Measurements from ENCODE around the gene LATS1. TPM values are rescaled to one million over a fixed set of nuclear protein-coding genes. Genes with fewer than 3 reads are reported as not detected.
"Not testable (repeated sequence)": the region's sequence is repeated elsewhere in the genome, so short reads cannot be mapped to it uniquely, and the experiment has no call there.

Gene LATS1
- polyA plus RNA-seq, 4 donors: 4.1 to 23.0 (median 7.3) TPM

DNA sequence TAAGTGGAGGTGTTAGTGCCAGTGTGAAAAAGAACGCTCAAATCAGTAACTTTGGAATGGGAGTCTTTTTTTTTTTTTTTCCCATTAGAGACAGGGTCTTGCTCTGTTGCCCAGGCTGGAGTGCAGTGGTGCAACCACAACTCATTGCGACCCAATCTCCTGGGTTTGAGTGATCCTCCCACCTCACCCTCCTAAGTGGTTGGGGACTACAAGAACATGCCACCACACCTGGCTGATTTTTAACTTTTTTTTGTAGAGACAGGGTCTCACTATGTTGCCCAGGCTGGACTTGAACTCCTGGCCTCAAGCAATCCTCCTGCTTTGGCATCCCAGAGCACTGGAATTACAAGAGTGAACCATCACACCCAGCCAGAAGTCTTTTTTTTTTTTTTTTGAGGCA, 19.7 kb downstream of the LATS1 start:
- DNase-seq: no peak
- no peaks in the 10 kb centered on the region for H3K27me3 ChIP-seq (ENCODE audit: control insufficient read depth in 3 of 3, insufficient read depth in 3 of 3, low read length in 3 of 3)
- 93 to 100% (median 96%) methylated on average over 2 of the region's 2 CpGs for WGBS, 3 donors
- no peaks in the 10 kb centered on the region for H3K4me1 ChIP-seq (ENCODE audit: control insufficient read depth in 3 of 3, insufficient read depth in 2 of 3, low read depth in 1 of 3, low read length in 2 of 3)
- H3K9me3 ChIP-seq (ENCODE audit: control insufficient read depth in 2 of 2, insufficient read depth in 1 of 2, low read depth in 1 of 2, low read length in 1 of 2): no peaks in the 10 kb centered on the region
- H3K4me3 ChIP-seq (ENCODE audit: low read depth in 1 of 3, low read length in 3 of 3): no peak overlapping the region
- H3K36me3 ChIP-seq (ENCODE audit: control insufficient read depth in 3 of 3, insufficient read depth in 2 of 3, low read depth in 1 of 3, low read length in 3 of 3): peaks cover 0 to 39% (median 2%) of the 10 kb centered on the region in 3 donors
- H3K27ac ChIP-seq (ENCODE audit: low read depth in 1 of 3, low read length in 2 of 3): no peak overlapping the region
- FAIRE-seq: no peak

- no peak overlapping the region for H3K27ac ChIP-seq (ENCODE audit: low read depth in 1 of 3, low read length in 2 of 3)
- no peaks in the 10 kb centered on the region for H3K4me1 ChIP-seq (ENCODE audit: control insufficient read depth in 3 of 3, insufficient read depth in 2 of 3, low read depth in 1 of 3, low read length in 2 of 3)
- H3K27me3 ChIP-seq (ENCODE audit: control insufficient read depth in 3 of 3, insufficient read depth in 3 of 3, low read length in 3 of 3): no peaks in the 10 kb centered on the region
- peaks cover 0 to 44% (median 2%) of the 10 kb centered on the region in 3 donors for H3K36me3 ChIP-seq (ENCODE audit: control insufficient read depth in 3 of 3, insufficient read depth in 2 of 3, low read depth in 1 of 3, low read length in 3 of 3)
- no peak overlapping the region for H3K4me3 ChIP-seq (ENCODE audit: low read depth in 1 of 3, low read length in 3 of 3)
- no peaks in the 10 kb centered on the region for H3K9me3 ChIP-seq (ENCODE audit: control insufficient read depth in 2 of 2, insufficient read depth in 1 of 2, low read depth in 1 of 2, low read length in 1 of 2)
- DNase-seq (no peak), FAIRE-seq (no peak)
- WGBS, 3 donors: 45 to 61% (median 58%) methylated on average over 1 of the region's 1 CpG
Observed at GRCh38 chr6:149696901-149697300, 21.0 kb downstream of the LATS1 start.

DNA sequence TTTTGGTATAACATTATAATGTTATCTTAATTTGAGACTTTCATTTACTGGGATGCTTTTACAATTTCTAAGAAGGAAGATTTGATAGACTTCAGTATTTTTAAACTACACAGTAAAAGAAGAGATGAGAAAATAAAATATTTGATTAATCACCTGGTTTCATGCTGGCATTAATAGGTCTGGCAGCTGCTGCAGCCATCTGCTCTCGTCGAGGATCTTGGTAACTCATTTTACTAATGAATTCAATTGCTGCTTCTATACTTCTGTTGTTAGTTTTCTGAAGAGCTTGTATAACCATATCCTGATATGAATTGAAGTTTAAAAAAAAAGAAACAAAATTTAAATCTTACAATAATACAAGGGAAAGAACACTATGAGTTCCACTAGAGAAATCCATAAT, 23.0 kb downstream of the LATS1 start:
- Histone ChIP-seq H3K36me3 (ENCODE audit: control insufficient read depth in 3 of 3, insufficient read depth in 2 of 3, low read depth in 1 of 3, low read length in 3 of 3) (peaks cover 0 to 46% (median 4%) of the 10 kb centered on the region in 3 donors), H3K9me3 (ENCODE audit: control insufficient read depth in 2 of 2, insufficient read depth in 1 of 2, low read depth in 1 of 2, low read length in 1 of 2) (no peaks in the 10 kb centered on the region), H3K4me1 (ENCODE audit: control insufficient read depth in 3 of 3, insufficient read depth in 2 of 3, low read depth in 1 of 3, low read length in 2 of 3) (no peaks in the 10 kb centered on the region), H3K27me3 (ENCODE audit: control insufficient read depth in 3 of 3, insufficient read depth in 3 of 3, low read length in 3 of 3) (no peaks in the 10 kb centered on the region), H3K4me3 (ENCODE audit: low read depth in 1 of 3, low read length in 3 of 3) (no peak overlapping the region), H3K27ac (ENCODE audit: low read depth in 1 of 3, low read length in 2 of 3) (no peak overlapping the region)
- 83 to 95% (median 88%) methylated on average over 2 of the region's 2 CpGs for WGBS, 3 donors
- FAIRE-seq (no peak), DNase-seq (no peak)

DNA sequence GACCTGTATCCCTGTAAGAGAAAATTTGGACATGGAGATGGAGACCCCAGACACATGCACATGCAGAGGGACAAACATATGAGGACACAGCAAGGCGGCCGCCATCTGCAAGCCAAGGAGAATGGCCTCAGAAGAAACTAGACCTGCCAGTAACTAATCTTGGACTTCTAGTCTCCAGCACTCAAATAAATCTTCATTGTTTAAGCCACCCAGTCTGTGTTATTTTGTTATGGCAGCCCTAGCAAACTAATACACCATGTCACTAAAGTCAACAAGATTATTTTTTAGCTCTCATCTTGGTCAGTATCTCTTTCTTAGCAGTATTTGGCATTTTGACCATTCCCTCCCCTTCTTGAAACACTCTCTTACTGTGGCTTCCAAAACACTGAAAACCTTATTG, 26.7 kb downstream of the LATS1 start:
- FAIRE-seq (no peak), DNase-seq (no peak)
- WGBS, 3 donors: 98 to 100% (median 100%) methylated on average over 2 of the region's 2 CpGs
- H3K4me3 ChIP-seq (ENCODE audit: low read depth in 1 of 3, low read length in 3 of 3): no peak overlapping the region
- no peaks in the 10 kb centered on the region for H3K27me3 ChIP-seq (ENCODE audit: control insufficient read depth in 3 of 3, insufficient read depth in 3 of 3, low read length in 3 of 3)
- H3K4me1 ChIP-seq (ENCODE audit: control insufficient read depth in 3 of 3, insufficient read depth in 2 of 3, low read depth in 1 of 3, low read length in 2 of 3): no peaks in the 10 kb centered on the region
- no peak overlapping the region for H3K27ac ChIP-seq (ENCODE audit: low read depth in 1 of 3, low read length in 2 of 3)
- peaks cover 0 to 47% (median 10%) of the 10 kb centered on the region in 3 donors for H3K36me3 ChIP-seq (ENCODE audit: control insufficient read depth in 3 of 3, insufficient read depth in 2 of 3, low read depth in 1 of 3, low read length in 3 of 3)
- H3K9me3 ChIP-seq (ENCODE audit: control insufficient read depth in 2 of 2, insufficient read depth in 1 of 2, low read depth in 1 of 2, low read length in 1 of 2): no peaks in the 10 kb centered on the region

GRCh38 chr6:149686230-149686629, 31.7 kb downstream of the LATS1 start:
- FAIRE-seq (no peak), DNase-seq (no peak)
- H3K4me3 ChIP-seq (ENCODE audit: low read depth in 1 of 3, low read length in 3 of 3): no peak overlapping the region
- no peaks in the 10 kb centered on the region for H3K27me3 ChIP-seq (ENCODE audit: control insufficient read depth in 3 of 3, insufficient read depth in 3 of 3, low read length in 3 of 3)
- no peak overlapping the region for H3K27ac ChIP-seq (ENCODE audit: low read depth in 1 of 3, low read length in 2 of 3)
- peaks cover 7 to 46% (median 20%) of the 10 kb centered on the region in 3 donors for H3K36me3 ChIP-seq (ENCODE audit: control insufficient read depth in 3 of 3, insufficient read depth in 2 of 3, low read depth in 1 of 3, low read length in 3 of 3)
- H3K4me1 ChIP-seq (ENCODE audit: control insufficient read depth in 3 of 3, insufficient read depth in 2 of 3, low read depth in 1 of 3, low read length in 2 of 3): no peaks in the 10 kb centered on the region
- no peaks in the 10 kb centered on the region for H3K9me3 ChIP-seq (ENCODE audit: control insufficient read depth in 2 of 2, insufficient read depth in 1 of 2, low read depth in 1 of 2, low read length in 1 of 2)
- 85 to 89% (median 85%) methylated on average over 7 of the region's 7 CpGs for WGBS, 3 donors

DNA sequence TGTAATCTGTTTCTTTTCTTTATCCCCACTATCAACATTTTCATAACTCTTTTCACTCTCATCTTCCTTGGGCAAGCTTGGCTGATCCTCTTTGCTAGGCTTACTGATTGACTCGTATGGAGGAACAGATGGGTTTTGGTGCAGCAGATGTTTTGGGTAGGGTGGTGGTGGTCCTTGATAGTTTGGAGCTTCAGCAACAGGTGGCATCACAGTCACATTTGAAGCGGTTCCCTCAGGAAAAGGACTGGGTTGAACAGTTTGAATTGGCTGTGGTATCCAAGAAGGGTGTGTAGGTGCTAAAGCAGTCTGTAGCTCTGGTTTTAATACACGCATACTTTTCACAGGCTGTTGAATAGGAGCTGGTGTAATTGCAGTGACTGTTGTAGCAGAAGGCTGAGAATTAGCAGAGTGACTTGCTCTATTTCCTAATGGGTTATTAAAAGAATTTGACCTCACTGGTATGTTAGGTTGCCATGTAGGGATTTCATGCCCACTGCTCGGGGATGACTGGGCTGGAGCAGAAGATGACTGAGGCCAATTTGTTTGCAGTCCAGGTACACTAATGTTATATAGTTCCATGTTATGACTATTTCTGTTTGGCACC, 34.5 kb downstream of the LATS1 start:
- no peak for FAIRE-seq
- 93 to 99% (median 97%) methylated on average over 4 of the region's 4 CpGs for WGBS, 3 donors

GRCh38 chr6:149681845-149682244, 36.1 kb downstream of the LATS1 start:
- H3K4me1 ChIP-seq (ENCODE audit: control insufficient read depth in 3 of 3, insufficient read depth in 2 of 3, low read depth in 1 of 3, low read length in 2 of 3); DNase-seq; H3K9me3 ChIP-seq (ENCODE audit: control insufficient read depth in 2 of 2, insufficient read depth in 1 of 2, low read depth in 1 of 2, low read length in 1 of 2); H3K27me3 ChIP-seq (ENCODE audit: control insufficient read depth in 3 of 3, insufficient read depth in 3 of 3, low read length in 3 of 3); FAIRE-seq; H3K4me3 ChIP-seq (ENCODE audit: low read depth in 1 of 3, low read length in 3 of 3); H3K27ac ChIP-seq (ENCODE audit: low read depth in 1 of 3, low read length in 2 of 3): not testable (repeated sequence)
- peaks cover 7 to 33% (median 18%) of the 10 kb centered on the region in 3 donors for H3K36me3 ChIP-seq (ENCODE audit: control insufficient read depth in 3 of 3, insufficient read depth in 2 of 3, low read depth in 1 of 3, low read length in 3 of 3)
- 96 to 98% (median 97%) methylated on average over 14 of the region's 14 CpGs for WGBS, 3 donors

More for the DNA sequence above, 34.5 kb downstream of the LATS1 start:
- H3K4me3 ChIP-seq (ENCODE audit: low read depth in 1 of 3, low read length in 3 of 3): no peak overlapping the region
- no peaks in the 10 kb centered on the region for H3K27me3 ChIP-seq (ENCODE audit: control insufficient read depth in 3 of 3, insufficient read depth in 3 of 3, low read length in 3 of 3)
- no peaks in the 10 kb centered on the region for H3K4me1 ChIP-seq (ENCODE audit: control insufficient read depth in 3 of 3, insufficient read depth in 2 of 3, low read depth in 1 of 3, low read length in 2 of 3)
- DNase-seq: no peak
- no peaks in the 10 kb centered on the region for H3K9me3 ChIP-seq (ENCODE audit: control insufficient read depth in 2 of 2, insufficient read depth in 1 of 2, low read depth in 1 of 2, low read length in 1 of 2)
- no peak overlapping the region for H3K27ac ChIP-seq (ENCODE audit: low read depth in 1 of 3, low read length in 2 of 3)
- peaks cover 7 to 38% (median 18%) of the 10 kb centered on the region in 3 donors for H3K36me3 ChIP-seq (ENCODE audit: control insufficient read depth in 3 of 3, insufficient read depth in 2 of 3, low read depth in 1 of 3, low read length in 3 of 3)

- H3K4me3 ChIP-seq (ENCODE audit: low read depth in 1 of 3, low read length in 3 of 3): no peak overlapping the region
- no peaks in the 10 kb centered on the region for H3K9me3 ChIP-seq (ENCODE audit: control insufficient read depth in 2 of 2, insufficient read depth in 1 of 2, low read depth in 1 of 2, low read length in 1 of 2)
- DNase-seq: no peak
- peaks cover 7 to 34% (median 18%) of the 10 kb centered on the region in 3 donors for H3K36me3 ChIP-seq (ENCODE audit: control insufficient read depth in 3 of 3, insufficient read depth in 2 of 3, low read depth in 1 of 3, low read length in 3 of 3)
- no peaks in the 10 kb centered on the region for H3K27me3 ChIP-seq (ENCODE audit: control insufficient read depth in 3 of 3, insufficient read depth in 3 of 3, low read length in 3 of 3)
- no peak for FAIRE-seq
- no peak overlapping the region for H3K27ac ChIP-seq (ENCODE audit: low read depth in 1 of 3, low read length in 2 of 3)
- no peaks in the 10 kb centered on the region for H3K4me1 ChIP-seq (ENCODE audit: control insufficient read depth in 3 of 3, insufficient read depth in 2 of 3, low read depth in 1 of 3, low read length in 2 of 3)
Observed at GRCh38 chr6:149681209-149681608, 36.7 kb downstream of the LATS1 start.

DNA sequence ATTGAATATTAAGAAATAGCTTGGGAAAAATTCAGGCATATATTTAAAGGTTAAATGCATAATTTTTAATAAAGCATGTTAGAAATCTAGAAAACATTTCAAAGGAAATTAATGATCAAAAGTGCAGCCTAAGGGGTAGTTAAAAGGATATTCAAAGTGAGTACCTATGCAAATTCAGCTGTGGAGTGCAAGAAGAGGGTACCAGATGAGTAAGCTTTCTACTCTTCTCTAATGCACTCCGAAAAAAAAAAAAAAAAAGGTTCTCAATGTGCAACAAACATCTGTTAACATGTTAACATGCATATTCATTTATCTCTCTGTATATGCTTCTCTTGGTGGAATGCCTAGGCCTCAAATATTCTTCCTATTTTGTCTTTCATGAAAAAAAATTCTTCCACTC, 37.4 kb downstream of the LATS1 start:
- Histone ChIP-seq H3K36me3 (ENCODE audit: control insufficient read depth in 3 of 3, insufficient read depth in 2 of 3, low read depth in 1 of 3, low read length in 3 of 3) (peaks cover 7 to 37% (median 20%) of the 10 kb centered on the region in 3 donors), H3K4me1 (ENCODE audit: control insufficient read depth in 3 of 3, insufficient read depth in 2 of 3, low read depth in 1 of 3, low read length in 2 of 3) (no peaks in the 10 kb centered on the region), H3K27ac (ENCODE audit: low read depth in 1 of 3, low read length in 2 of 3) (no peak overlapping the region), H3K9me3 (ENCODE audit: control insufficient read depth in 2 of 2, insufficient read depth in 1 of 2, low read depth in 1 of 2, low read length in 1 of 2) (no peaks in the 10 kb centered on the region), H3K27me3 (ENCODE audit: control insufficient read depth in 3 of 3, insufficient read depth in 3 of 3, low read length in 3 of 3) (no peaks in the 10 kb centered on the region), H3K4me3 (ENCODE audit: low read depth in 1 of 3, low read length in 3 of 3) (no peak overlapping the region)
- WGBS, 3 donors: 63 to 88% (median 69%) methylated on average over 1 of the region's 1 CpG
- DNase-seq: no peak
- FAIRE-seq: no peak

Data from small intestine (tissue), 7 donors.